Activated naive CD4-positive, alpha-beta T cell treated with anti-CD3 and anti-CD28 coated beads, Interleukin-2, amount 50 U/mL, for 72 hours (primary cell): Measurements from ENCODE around the gene RAB11FIP4. TPM values are rescaled to one million over a fixed set of nuclear protein-coding genes. Genes with fewer than 3 reads are reported as not detected.
A peak's percentile ranks its signal among the peaks of the same experiment; 100 is the strongest.
"Not testable (repeated sequence)": the region's sequence is repeated elsewhere in the genome, so short reads cannot be mapped to it uniquely, and the experiment has no call there.

ENCODE experiments used
- ATAC-seq, 2 donors: fragments of 150-1000 bp; cut with Tn5 transposase; 2 replicates each; pipeline ENCODE4 v1.10.0; 2021; ENCODE audit warnings: mild to moderate bottlenecking in 2 of 2, moderate library complexity in 2 of 2
- DNase-seq, 2 donors: peaks; one replicate each; pipeline ENCODE4 v3.0.0; 2021 to 2022; ENCODE audit warnings: low spot score in 2 of 2
- H3K27ac Mint-ChIP-seq, 2 donors: one replicate each; pipeline ENCODE4 v1.8.0; 2022; ENCODE audit warnings: mild to moderate bottlenecking in 2 of 2, mixed read lengths in 2 of 2
- H3K36me3 Mint-ChIP-seq, 2 donors: one replicate each; pipeline ENCODE4 v1.8.0; 2022; ENCODE audit warnings: mixed read lengths in 2 of 2
- H3K9me3 Mint-ChIP-seq, 2 donors: one replicate each; pipeline ENCODE4 v1.8.0; 2022; ENCODE audit warnings: mixed read lengths in 2 of 2
- total RNA-seq, 2 donors: library from RNA; stranded (reverse); gene quantifications; one replicate each; pipeline ENCODE4 v1.2.3, GENCODE V29; 2022

Gene RAB11FIP4
- total RNA-seq, result 10 to 100 TPM; 22.5 to 39.0 TPM

GRCh38 chr17:31391496-31391949 is at the start of gene RAB11FIP4:
Gene RAB11FIP4 (plus strand): TSS chr17:31391675. CDS start chr17:31391853, 178 bp downstream.
- DNase-seq (no peak), ATAC-seq (peak; percentile 51 to 64)
- H3K9me3 Mint-ChIP-seq, result no peaks in the 10 kb centered on the region
- no peak within 1 kb of the TSS for H3K27ac Mint-ChIP-seq
- no peaks in the 10 kb centered on the region for H3K36me3 Mint-ChIP-seq

- DNase-seq, H3K36me3 Mint-ChIP-seq, H3K27ac Mint-ChIP-seq, H3K9me3 Mint-ChIP-seq: not testable (repeated sequence)
- ATAC-seq, result peak; percentile 26 to 57
Observed at GRCh38 chr17:31345191-31345747, 46.2 kb upstream of the RAB11FIP4 start.

GRCh38 chr17:31349454-31349853 is 42.0 kb upstream of the RAB11FIP4 start:
- Mint-ChIP-seq H3K27ac (peak overlapping the region in 1 of 2 donors; percentile 28), H3K9me3 (no peaks in the 10 kb centered on the region), H3K36me3 (peaks cover 0 to 11% of the 10 kb centered on the region in 2 donors)
- ATAC-seq (no peak), DNase-seq (no peak)

GRCh38 chr17:31355935-31356334 is 35.5 kb upstream of the RAB11FIP4 start:
- H3K9me3 Mint-ChIP-seq, result no peaks in the 10 kb centered on the region
- H3K27ac Mint-ChIP-seq, result no peak overlapping the region
- ATAC-seq (no peak), DNase-seq (no peak)
- peaks cover 0 to 6% of the 10 kb centered on the region in 2 donors for H3K36me3 Mint-ChIP-seq

- no peak for ATAC-seq
- DNase-seq, result no peak
- Mint-ChIP-seq H3K36me3 (peaks cover 5 to 6% of the 10 kb centered on the region in 2 donors), H3K27ac (no peak overlapping the region), H3K9me3 (no peaks in the 10 kb centered on the region)
Observed at GRCh38 chr17:31357091-31357490, 34.4 kb upstream of the RAB11FIP4 start.

- Mint-ChIP-seq H3K27ac (no peak overlapping the region), H3K9me3 (no peaks in the 10 kb centered on the region), H3K36me3 (peaks cover 5 to 10% of the 10 kb centered on the region in 2 donors)
- no peak for DNase-seq
- ATAC-seq, result no peak
Observed at GRCh38 chr17:31357839-31358394, 33.6 kb upstream of the RAB11FIP4 start.

GRCh38 chr17:31364012-31364411 is 27.5 kb upstream of the RAB11FIP4 start:
- Mint-ChIP-seq H3K36me3 (peaks cover 4 to 5% of the 10 kb centered on the region in 2 donors), H3K27ac (no peak overlapping the region), H3K9me3 (no peaks in the 10 kb centered on the region)
- ATAC-seq (no peak), DNase-seq (no peak)

- H3K27ac Mint-ChIP-seq, result no peak overlapping the region
- DNase-seq (no peak), ATAC-seq (no peak)
Observed at GRCh38 chr17:31366088-31366487, 25.4 kb upstream of the RAB11FIP4 start.

GRCh38 chr17:31369266-31369665 is 22.2 kb upstream of the RAB11FIP4 start:
- H3K27ac Mint-ChIP-seq, result no peak overlapping the region
- H3K36me3 Mint-ChIP-seq, result no peaks in the 10 kb centered on the region
- H3K9me3 Mint-ChIP-seq, result no peaks in the 10 kb centered on the region
- ATAC-seq (no peak), DNase-seq (no peak)

More at GRCh38 chr17:31366088-31366487, 25.4 kb upstream of the RAB11FIP4 start:
- peaks cover 4 to 5% of the 10 kb centered on the region in 2 donors for H3K36me3 Mint-ChIP-seq
- no peaks in the 10 kb centered on the region for H3K9me3 Mint-ChIP-seq

GRCh38 chr17:31371511-31372097 is 19.9 kb upstream of the RAB11FIP4 start:
- Mint-ChIP-seq H3K27ac (no peak overlapping the region), H3K36me3 (no peaks in the 10 kb centered on the region), H3K9me3 (no peaks in the 10 kb centered on the region)
- DNase-seq (no peak), ATAC-seq (no peak)

- Mint-ChIP-seq H3K27ac (no peak overlapping the region), H3K36me3 (no peaks in the 10 kb centered on the region), H3K9me3 (no peaks in the 10 kb centered on the region)
- DNase-seq (no peak), ATAC-seq (peak; percentile 63 to 65)
Observed at GRCh38 chr17:31373150-31374093, 18.1 kb upstream of the RAB11FIP4 start.

GRCh38 chr17:31374094-31374447 is 17.4 kb upstream of the RAB11FIP4 start:
- DNase-seq, result no peak
- Mint-ChIP-seq H3K36me3 (no peaks in the 10 kb centered on the region), H3K27ac (no peak overlapping the region), H3K9me3 (no peaks in the 10 kb centered on the region)
- no peak for ATAC-seq

GRCh38 chr17:31374503-31374902 is 17.0 kb upstream of the RAB11FIP4 start:
- DNase-seq, result no peak
- Mint-ChIP-seq H3K9me3 (no peaks in the 10 kb centered on the region), H3K36me3 (no peaks in the 10 kb centered on the region), H3K27ac (no peak overlapping the region)
- ATAC-seq, result no peak

GRCh38 chr17:31378638-31379037 is 12.8 kb upstream of the RAB11FIP4 start:
- Mint-ChIP-seq H3K9me3 (no peaks in the 10 kb centered on the region), H3K36me3 (no peaks in the 10 kb centered on the region), H3K27ac (no peak overlapping the region)
- ATAC-seq (no peak), DNase-seq (no peak)

- no peak for DNase-seq
- H3K36me3 Mint-ChIP-seq, result no peaks in the 10 kb centered on the region
Observed at GRCh38 chr17:31379597-31380205, 11.8 kb upstream of the RAB11FIP4 start.

GRCh38 chr17:31381165-31381668 is 10.3 kb upstream of the RAB11FIP4 start:
- Mint-ChIP-seq H3K27ac (no peak overlapping the region), H3K9me3 (no peaks in the 10 kb centered on the region), H3K36me3 (no peaks in the 10 kb centered on the region)
- no peak for DNase-seq
- ATAC-seq, result no peak

More at GRCh38 chr17:31379597-31380205, 11.8 kb upstream of the RAB11FIP4 start:
- Mint-ChIP-seq H3K9me3 (no peaks in the 10 kb centered on the region), H3K27ac (no peak overlapping the region)
- no peak for ATAC-seq
